ENCODE measurements around the gene HNRNPA3. TPM values are rescaled to one million over a fixed set of nuclear protein-coding genes. Genes with fewer than 3 reads are reported as not detected.
A peak's percentile ranks its signal among the peaks of the same experiment; 100 is the strongest.

The HNRNPA3 gene
- total and polyA plus RNA-seq, 2 of the 13 experiments (the other 11 are each of a cell fraction or from before 2014, with no cell fraction given): 73.3 to 97.7 TPM

GRCh38 chr2:177245010-177245422 is 32.4 kb downstream of the HNRNPA3 start:
- ChIA-PET CTCF (ENCODE audit: low intra/inter-chr PET ratio, low total read pairs) (no interaction called here), POLR2A (interaction anchor here (1.7 kb wide), 1 partner anchor 18 kb away, joined by 5 read pairs; no protein-coding TSS in a partner anchor)
- peaks cover 98% of the 10 kb centered on the region for H4K20me1 ChIP-seq (ENCODE audit: insufficient read depth, low read length)
- peaks cover 13 to 38% of the 10 kb centered on the region in 2 experiments for H3K36me3 ChIP-seq (replicated peaks in 1 of 2; ENCODE audit: control insufficient read depth in 1 of 2, insufficient read depth in 2 of 2, low read length in 2 of 2)
- 88% methylated on average over 4 of the region's 4 CpGs for WGBS (ENCODE audit: low lambda C conversion rate)
- no peak overlapping the region for H3K4me2 ChIP-seq (ENCODE audit: low read depth, low read length)
- peak overlapping the region; percentile 24 for H3K27ac ChIP-seq (ENCODE audit: extremely low read length, insufficient read depth, low read length)
- no peaks in the 10 kb centered on the region for H3K9me3 ChIP-seq (ENCODE audit: low read length)
- peaks cover 98% of the 10 kb centered on the region for H3K79me2 ChIP-seq (ENCODE audit: insufficient read depth, low read length)
- in situ Hi-C loops (cut with HindIII; ENCODE audit: extremely low pct_ligation_motif_present, low pct_unique_long_range_greater_than_20kb) (no loop called here), intact Hi-C loops (cut with micrococcal nuclease; ENCODE audit: unreplicated experiment) (no loop called here)
- H3K27me3 ChIP-seq (ENCODE audit: control insufficient read depth in 1 of 2, insufficient read depth in 2 of 2, low read length in 2 of 2): no peaks in the 10 kb centered on the region
- no peak overlapping the region for H3K9ac ChIP-seq (ENCODE audit: insufficient read depth, low read depth, low read length)
- no TSS peak for BruUV-seq (replicated peaks)
- ATAC-seq (peak; percentile 10; the same call in 2 of the 3 replicates), FAIRE-seq (no peak), DNase-seq (ENCODE audit: low spot score) (no peak)
- H2AFZ ChIP-seq (ENCODE audit: low read length): no peak overlapping the region
- H3K4me1 ChIP-seq (ENCODE audit: insufficient read depth, low read length): peaks cover 94% of the 10 kb centered on the region
- H3K4me3 ChIP-seq (replicated peaks in 1 of 3; ENCODE audit: insufficient read depth in 1 of 3, low read depth in 2 of 3, low read length in 3 of 3): no peak overlapping the region
- TF ChIP-seq, protein P1, sequence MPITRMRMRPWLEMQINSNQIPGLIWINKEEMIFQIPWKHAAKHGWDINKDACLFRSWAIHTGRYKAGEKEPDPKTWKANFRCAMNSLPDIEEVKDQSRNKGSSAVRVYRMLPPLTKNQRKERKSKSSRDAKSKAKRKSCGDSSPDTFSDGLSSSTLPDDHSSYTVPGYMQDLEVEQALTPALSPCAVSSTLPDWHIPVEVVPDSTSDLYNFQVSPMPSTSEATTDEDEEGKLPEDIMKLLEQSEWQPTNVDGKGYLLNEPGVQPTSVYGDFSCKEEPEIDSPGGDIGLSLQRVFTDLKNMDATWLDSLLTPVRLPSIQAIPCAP (CRISPR knock-in tag; IDR thresholded peaks at IDR 0.05; ENCODE audit: low read depth): no peak
- TF ChIP-seq CCAR2 (optimal IDR thresholded peaks at IDR 0.05; ENCODE audit: low read depth, low read length) (no peak), ZNF256 (CRISPR knock-in tag; conservative IDR thresholded peaks at IDR 0.05) (no peak), NR2F1 (CRISPR knock-in tag; IDR thresholded peaks at IDR 0.05) (peak in 1 of 2 experiments; percentile 50; a peak in 1 of 4 replicates), TCF12 (IDR thresholded peaks at IDR 0.05) (no peak), TCF12 (CRISPR knock-in tag; IDR thresholded peaks at IDR 0.05) (no peak), KDM5B (CRISPR knock-in tag; IDR thresholded peaks at IDR 0.05; ENCODE audit: borderline replicate concordance) (no peak), DMAP1 (CRISPR knock-in tag; IDR thresholded peaks at IDR 0.05) (no peak), FLYWCH1 (CRISPR knock-in tag; IDR thresholded peaks at IDR 0.05) (no peak), WIZ (CRISPR knock-in tag; IDR thresholded peaks at IDR 0.05) (no peak), NR2F6 (IDR thresholded peaks at IDR 0.05) (peak; percentile 62), NR2F6 (CRISPR knock-in tag; IDR thresholded peaks at IDR 0.05) (peak; percentile 9; the same call in 1 of the 2 replicates), KDM1A (CRISPR knock-in tag; IDR thresholded peaks at IDR 0.05) (no peak), SOX13 (IDR thresholded peaks at IDR 0.05) (no peak), SOX13 (CRISPR knock-in tag; conservative IDR thresholded peaks at IDR 0.05 in 1 of 2, IDR thresholded peaks at IDR 0.05 in 1 of 2) (no peak), ZNF619 (CRISPR knock-in tag; IDR thresholded peaks at IDR 0.05) (no peak), CBX5 (CRISPR knock-in tag; IDR thresholded peaks at IDR 0.05; ENCODE audit: borderline replicate concordance) (no peak), ZNF761 (CRISPR knock-in tag; conservative IDR thresholded peaks at IDR 0.05) (no peak), ZNF446 (CRISPR knock-in tag; IDR thresholded peaks at IDR 0.05) (no peak), FOSL2 (CRISPR knock-in tag; IDR thresholded peaks at IDR 0.05) (peak; percentile 69), POLR2AphosphoS5 (IDR thresholded peaks at IDR 0.05; ENCODE audit: low read depth, low read length) (peak; percentile 13; the same call in 1 of the 2 replicates), GATAD2A (CRISPR knock-in tag; IDR thresholded peaks at IDR 0.05) (0 out of 2 replicates have a peak, but pooled peaks have one; percentile 9), TGIF2 (CRISPR knock-in tag; IDR thresholded peaks at IDR 0.05) (no peak), MBNL3 (CRISPR knock-in tag; conservative IDR thresholded peaks at IDR 0.05) (no peak), SIN3A (IDR thresholded peaks at IDR 0.05; ENCODE audit: borderline replicate concordance, low read depth, low read length) (no peak), ZKSCAN8 (CRISPR knock-in tag; IDR thresholded peaks at IDR 0.05; ENCODE audit: borderline replicate concordance) (no peak), RBM22 (optimal IDR thresholded peaks at IDR 0.05; ENCODE audit: low read length) (peak; percentile 92), SMAD1 (CRISPR knock-in tag; IDR thresholded peaks at IDR 0.05; ENCODE audit: borderline replicate concordance, low read depth) (no peak)
- TF ChIP-seq, protein P2, sequence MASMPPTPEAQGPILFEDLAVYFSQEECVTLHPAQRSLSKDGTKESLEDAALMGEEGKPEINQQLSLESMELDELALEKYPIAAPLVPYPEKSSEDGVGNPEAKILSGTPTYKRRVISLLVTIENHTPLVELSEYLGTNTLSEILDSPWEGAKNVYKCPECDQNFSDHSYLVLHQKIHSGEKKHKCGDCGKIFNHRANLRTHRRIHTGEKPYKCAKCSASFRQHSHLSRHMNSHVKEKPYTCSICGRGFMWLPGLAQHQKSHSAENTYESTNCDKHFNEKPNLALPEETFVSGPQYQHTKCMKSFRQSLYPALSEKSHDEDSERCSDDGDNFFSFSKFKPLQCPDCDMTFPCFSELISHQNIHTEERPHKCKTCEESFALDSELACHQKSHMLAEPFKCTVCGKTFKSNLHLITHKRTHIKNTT (CRISPR knock-in tag; IDR thresholded peaks at IDR 0.05): no peak

Data from HepG2 (cell line).